KMS-11 (cell line): ENCODE measurements around the gene MUC5AC.

Experiments used
- H2AFZ ChIP-seq: fragments of 200-600 bp; sonication (generic); 2 replicates; pipeline ENCODE4 v1.6.1; 2016; ENCODE audit warnings: antibody characterized with exemption, mixed run types, low read depth
- H3K27ac ChIP-seq: fragments of 200-600 bp; sonication (generic); 2 replicates; pipeline ENCODE4 v1.6.1; 2016; ENCODE audit warnings: mild to moderate bottlenecking, mixed run types
- H3K27me3 ChIP-seq: fragments of 200-600 bp; sonication (generic); 2 replicates; pipeline ENCODE4 v1.6.1; 2017; ENCODE audit warnings: mild to moderate bottlenecking, low read depth, mixed run types, moderate library complexity; ENCODE audit not compliant: insufficient read depth
- H3K36me3 ChIP-seq: fragments of 200-600 bp; sonication (generic); 2 replicates; pipeline ENCODE4 v1.6.1; 2017; ENCODE audit warnings: mild to moderate bottlenecking, mixed run types; ENCODE audit not compliant: insufficient read depth
- H3K4me1 ChIP-seq: fragments of 200-600 bp; sonication (generic); 2 replicates; pipeline ENCODE4 v1.6.1; 2016; ENCODE audit warnings: mild to moderate bottlenecking, low read depth, mixed run types; ENCODE audit not compliant: poor library complexity, severe bottlenecking
- H3K4me2 ChIP-seq: fragments of 200-600 bp; sonication (generic); 2 replicates; pipeline ENCODE4 v1.7.0; 2016; ENCODE audit warnings: mild to moderate bottlenecking, mixed run types
- H3K4me3 ChIP-seq: fragments of 200-600 bp; sonication (generic); IDR thresholded peaks from 2 replicates; pipeline ENCODE4 v1.6.1; 2017; ENCODE audit warnings: low read depth, low read length, mixed read lengths; ENCODE audit not compliant: insufficient read depth
- H3K79me2 ChIP-seq: fragments of 200-600 bp; sonication (generic); 2 replicates; pipeline ENCODE4 v1.6.1; 2016; ENCODE audit warnings: low read depth, mixed run types; ENCODE audit not compliant: insufficient read depth
- H3K9ac ChIP-seq: fragments of 200-600 bp; sonication (generic); 2 replicates; pipeline ENCODE4 v1.6.1; 2016; ENCODE audit warnings: mild to moderate bottlenecking, mixed run types
- H4K20me1 ChIP-seq: fragments of 200-600 bp; sonication (generic); 2 replicates; pipeline ENCODE4 v1.6.1; 2016; ENCODE audit warnings: mild to moderate bottlenecking, mixed run types; ENCODE audit not compliant: insufficient read depth
- TF ChIP-seq, protein P1 (sequence below): fragments of 200-600 bp; sonication (generic); conservative IDR thresholded peaks from 2 replicates; pipeline ENCODE4 v1.6.1; 2017; ENCODE audit warnings: low read depth, mild to moderate bottlenecking, antibody characterized with exemption, low read length, moderate library complexity, mixed read lengths

The MUC5AC gene

DNA sequence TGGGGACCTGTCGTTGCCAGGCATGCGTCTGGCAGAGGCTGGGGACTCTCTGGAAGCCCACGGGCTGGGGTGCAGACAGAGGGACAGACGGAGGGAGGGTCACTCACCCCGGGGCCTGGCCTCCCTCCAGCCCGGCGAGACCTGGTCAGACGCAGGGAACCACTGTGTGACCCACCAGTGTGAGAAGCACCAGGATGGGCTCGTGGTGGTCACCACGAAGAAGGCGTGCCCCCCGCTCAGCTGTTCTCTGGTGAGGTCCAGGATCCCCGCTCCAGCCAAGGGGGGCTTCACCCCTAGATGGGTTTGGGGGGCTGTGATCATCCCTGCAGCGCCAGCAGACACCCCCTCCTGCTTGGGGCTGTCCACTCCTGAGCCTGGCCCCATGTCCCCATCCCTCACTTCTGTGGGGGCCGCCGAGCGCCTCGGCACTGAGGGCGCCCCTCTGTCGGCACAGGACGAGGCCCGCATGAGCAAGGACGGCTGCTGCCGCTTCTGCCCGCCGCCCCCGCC, 41.5 kb downstream of the MUC5AC start:
- Histone ChIP-seq H3K36me3 (no peaks in the 10 kb centered on the region), H2AFZ (no peak overlapping the region), H4K20me1 (no peaks in the 10 kb centered on the region), H3K27ac (no peak overlapping the region), H3K4me2 (no peak overlapping the region), H3K27me3 (peaks cover 64% of the 10 kb centered on the region; the same call in 1 of the 2 replicates), H3K4me3 (no peak overlapping the region), H3K4me1 (no peaks in the 10 kb centered on the region), H3K79me2 (no peaks in the 10 kb centered on the region), H3K9ac (no peak overlapping the region)
- TF ChIP-seq, protein P1, sequence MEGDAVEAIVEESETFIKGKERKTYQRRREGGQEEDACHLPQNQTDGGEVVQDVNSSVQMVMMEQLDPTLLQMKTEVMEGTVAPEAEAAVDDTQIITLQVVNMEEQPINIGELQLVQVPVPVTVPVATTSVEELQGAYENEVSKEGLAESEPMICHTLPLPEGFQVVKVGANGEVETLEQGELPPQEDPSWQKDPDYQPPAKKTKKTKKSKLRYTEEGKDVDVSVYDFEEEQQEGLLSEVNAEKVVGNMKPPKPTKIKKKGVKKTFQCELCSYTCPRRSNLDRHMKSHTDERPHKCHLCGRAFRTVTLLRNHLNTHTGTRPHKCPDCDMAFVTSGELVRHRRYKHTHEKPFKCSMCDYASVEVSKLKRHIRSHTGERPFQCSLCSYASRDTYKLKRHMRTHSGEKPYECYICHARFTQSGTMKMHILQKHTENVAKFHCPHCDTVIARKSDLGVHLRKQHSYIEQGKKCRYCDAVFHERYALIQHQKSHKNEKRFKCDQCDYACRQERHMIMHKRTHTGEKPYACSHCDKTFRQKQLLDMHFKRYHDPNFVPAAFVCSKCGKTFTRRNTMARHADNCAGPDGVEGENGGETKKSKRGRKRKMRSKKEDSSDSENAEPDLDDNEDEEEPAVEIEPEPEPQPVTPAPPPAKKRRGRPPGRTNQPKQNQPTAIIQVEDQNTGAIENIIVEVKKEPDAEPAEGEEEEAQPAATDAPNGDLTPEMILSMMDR: no peak

DNA sequence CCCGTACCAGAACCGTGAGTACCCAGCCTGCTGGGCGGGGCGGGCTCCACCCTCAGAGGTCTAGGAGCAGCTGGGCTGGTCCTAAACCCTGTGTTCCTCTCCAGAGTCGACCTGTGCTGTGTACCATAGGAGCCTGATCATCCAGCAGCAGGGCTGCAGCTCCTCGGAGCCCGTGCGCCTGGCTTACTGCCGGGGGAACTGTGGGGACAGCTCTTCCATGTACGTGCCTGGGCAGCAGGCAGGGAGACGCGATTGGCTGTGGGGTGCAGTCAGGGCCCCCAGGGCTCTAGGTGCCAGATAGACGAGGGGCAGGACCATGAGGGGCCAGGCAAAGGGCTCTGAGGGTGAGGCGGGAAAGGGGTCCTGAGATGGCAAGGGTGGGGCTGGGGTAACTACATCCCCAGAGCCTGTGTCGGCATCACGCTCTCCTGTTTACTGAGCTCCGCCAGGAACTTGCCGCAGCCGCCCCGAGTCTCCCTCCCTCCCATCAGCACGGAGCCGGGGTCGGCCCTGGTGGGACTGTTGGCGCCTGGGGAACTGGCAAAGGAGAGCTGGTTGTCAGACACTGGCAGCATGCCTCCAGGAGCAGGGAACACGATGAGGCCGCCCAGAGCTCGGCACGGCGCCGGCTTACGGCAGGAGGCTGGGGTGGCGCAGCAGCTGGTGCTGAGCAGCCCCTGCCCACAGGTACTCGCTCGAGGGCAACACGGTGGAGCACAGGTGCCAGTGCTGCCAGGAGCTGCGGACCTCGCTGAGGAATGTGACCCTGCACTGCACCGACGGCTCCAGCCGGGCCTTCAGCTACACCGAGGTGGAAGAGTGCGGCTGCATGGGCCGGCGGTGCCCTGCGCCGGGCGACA, 42.2 kb downstream of the MUC5AC start:
- H3K27ac ChIP-seq: no peak overlapping the region
- no peak overlapping the region for H3K4me2 ChIP-seq
- peaks cover 69% of the 10 kb centered on the region for H3K27me3 ChIP-seq
- H3K4me1 ChIP-seq: no peaks in the 10 kb centered on the region
- H4K20me1 ChIP-seq: no peaks in the 10 kb centered on the region
- TF ChIP-seq, protein P1: no peak
- H3K9ac ChIP-seq: no peak overlapping the region
- no peak overlapping the region for H2AFZ ChIP-seq
- no peaks in the 10 kb centered on the region for H3K79me2 ChIP-seq
- no peaks in the 10 kb centered on the region for H3K36me3 ChIP-seq
- no peak overlapping the region for H3K4me3 ChIP-seq

DNA sequence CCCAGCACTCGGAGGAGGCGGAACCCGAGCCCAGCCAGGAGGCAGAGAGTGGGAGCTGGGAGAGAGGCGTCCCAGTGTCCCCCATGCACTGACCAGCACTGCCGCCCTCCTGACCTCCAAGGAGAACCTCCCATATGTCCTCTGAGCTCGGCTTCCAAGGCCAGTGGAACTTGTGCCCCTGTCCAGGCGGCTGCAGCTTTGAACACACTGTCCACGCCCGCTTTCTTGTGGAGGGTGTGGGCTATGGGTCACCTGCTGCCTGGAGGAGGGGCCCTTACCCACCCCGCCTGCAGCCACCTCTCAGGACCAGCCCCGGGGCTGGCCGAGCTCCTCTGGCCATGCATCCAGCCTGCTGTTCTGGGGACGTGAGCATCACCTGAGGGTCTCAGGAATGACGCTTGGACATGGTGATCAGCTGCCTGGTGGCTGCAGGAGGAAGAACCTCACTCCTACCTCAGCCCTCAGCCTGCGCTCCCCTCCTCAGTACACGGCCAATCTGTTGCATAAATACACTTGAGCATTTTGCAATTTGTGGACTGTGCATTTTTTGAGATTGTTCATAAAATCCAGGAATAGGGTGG, 42.9 kb downstream of the MUC5AC start:
- no peaks in the 10 kb centered on the region for H3K79me2 ChIP-seq
- no peak overlapping the region for H3K4me2 ChIP-seq
- H3K27me3 ChIP-seq: peaks cover 75% of the 10 kb centered on the region
- no peaks in the 10 kb centered on the region for H3K4me1 ChIP-seq
- TF ChIP-seq, protein P1: no peak
- no peak overlapping the region for H3K9ac ChIP-seq
- no peaks in the 10 kb centered on the region for H4K20me1 ChIP-seq
- H2AFZ ChIP-seq: no peak overlapping the region
- H3K27ac ChIP-seq: no peak overlapping the region
- H3K4me3 ChIP-seq: no peak overlapping the region
- H3K36me3 ChIP-seq: no peaks in the 10 kb centered on the region

DNA sequence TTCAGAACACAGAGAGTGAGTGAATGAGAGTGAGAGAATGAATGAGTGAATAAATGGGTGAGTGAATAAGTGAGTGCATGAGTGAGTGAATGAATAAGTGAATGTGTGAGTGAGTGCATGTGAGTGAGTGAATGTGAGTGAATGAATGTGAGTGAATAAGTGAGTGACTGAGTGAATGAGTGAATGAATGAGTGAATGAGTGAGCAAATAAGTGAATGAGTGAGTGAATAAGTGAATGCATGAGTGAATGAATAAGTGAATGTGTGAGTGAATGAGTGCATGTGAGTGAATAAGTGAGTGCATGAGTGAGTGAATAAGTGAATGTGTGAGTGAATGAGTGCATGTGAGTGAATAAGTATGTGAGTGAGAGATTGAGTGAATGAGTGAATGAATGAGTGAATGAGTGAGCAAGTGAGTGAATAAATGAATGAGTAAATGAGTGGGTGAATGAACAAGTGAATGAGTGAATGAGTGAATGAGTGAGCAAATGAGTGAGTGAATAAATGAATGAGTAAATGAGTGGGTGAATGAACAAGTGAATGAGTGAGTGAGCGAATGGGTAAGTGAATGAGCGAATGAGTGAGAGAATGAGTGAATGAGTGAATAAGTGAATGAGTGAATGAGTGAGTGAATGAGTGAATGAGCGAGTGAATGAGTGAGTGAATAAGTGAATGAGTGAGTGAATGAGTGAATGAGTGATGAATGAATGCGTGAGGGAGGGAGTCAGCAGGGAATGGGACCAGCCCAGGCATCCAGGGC, 43.8 kb downstream of the MUC5AC start:
- TF ChIP-seq, protein P1: no peak
- Histone ChIP-seq H3K4me1 (no peaks in the 10 kb centered on the region), H2AFZ (no peak overlapping the region)

More for the DNA sequence above, 43.8 kb downstream of the MUC5AC start:
- Histone ChIP-seq H3K79me2 (no peaks in the 10 kb centered on the region), H3K27me3 (peaks cover 73% of the 10 kb centered on the region), H3K36me3 (no peaks in the 10 kb centered on the region), H3K4me3 (no peak overlapping the region), H4K20me1 (no peaks in the 10 kb centered on the region), H3K27ac (no peak overlapping the region), H3K9ac (no peak overlapping the region), H3K4me2 (no peak overlapping the region)
